ENCODE results near the gene RAF1.

The RAF1 gene

DNA sequence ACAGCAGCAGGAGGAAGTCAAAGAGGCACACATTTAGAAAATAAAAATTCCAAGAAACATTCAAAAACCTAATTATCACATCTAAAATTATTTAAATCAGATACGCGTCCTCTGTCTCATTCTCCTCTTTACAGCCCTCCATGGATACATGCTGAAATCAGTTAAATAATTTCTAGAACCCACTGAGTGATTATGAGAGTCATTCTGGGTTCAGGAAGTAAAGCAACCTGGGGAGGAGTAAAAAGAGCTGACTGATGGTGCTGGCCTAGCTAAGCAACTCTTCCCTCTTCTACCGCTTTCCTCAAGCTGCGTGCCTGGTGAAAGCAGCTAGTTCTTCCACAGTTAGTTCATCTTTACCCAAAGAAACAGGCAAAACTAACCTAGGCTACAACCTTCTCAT is 48.7 kb downstream of the RAF1 start:
- peaks cover 32% of the 10 kb centered on the region for H3K36me3 Mint-ChIP-seq (ENCODE audit: low read depth)
- H3K4me3 Mint-ChIP-seq = no peak overlapping the region
- DNase-seq (ENCODE audit: low spot score) = no peak
- H3K9me3 Mint-ChIP-seq = no peaks in the 10 kb centered on the region
- peak overlapping the region; percentile 15 for H3K27ac Mint-ChIP-seq
- peaks cover 31% of the 10 kb centered on the region for H3K4me1 Mint-ChIP-seq (ENCODE audit: low read depth)
- no peaks in the 10 kb centered on the region for H3K27me3 Mint-ChIP-seq (ENCODE audit: low read depth)

DNA sequence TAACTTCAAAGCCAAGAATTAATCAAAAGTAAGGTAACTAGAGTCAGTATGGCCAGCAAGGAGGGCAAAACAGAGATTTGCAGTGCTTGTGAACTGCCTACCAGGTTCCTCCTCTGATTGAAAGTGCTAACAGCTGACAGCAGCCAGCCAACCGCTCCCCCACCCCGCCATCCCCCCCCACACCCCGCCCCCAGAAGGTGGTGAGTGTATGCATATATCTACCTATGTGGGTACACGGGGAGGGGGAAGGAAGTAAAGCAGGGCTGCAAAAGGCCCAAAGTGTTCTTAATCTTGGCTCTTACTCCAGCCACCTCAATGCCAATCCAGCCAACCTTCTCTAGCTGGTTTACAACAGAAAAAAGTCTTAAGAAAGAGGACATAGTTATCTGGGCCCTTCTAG is 50.7 kb downstream of the RAF1 start:
- H3K36me3 Mint-ChIP-seq (ENCODE audit: low read depth) = peaks cover 43% of the 10 kb centered on the region
- no peak for DNase-seq (ENCODE audit: low spot score)
- H3K4me3 Mint-ChIP-seq = no peak overlapping the region
- H3K27ac Mint-ChIP-seq = no peak overlapping the region
- no peaks in the 10 kb centered on the region for H3K9me3 Mint-ChIP-seq
- H3K4me1 Mint-ChIP-seq (ENCODE audit: low read depth) = peaks cover 31% of the 10 kb centered on the region
- no peaks in the 10 kb centered on the region for H3K27me3 Mint-ChIP-seq (ENCODE audit: low read depth)

DNA sequence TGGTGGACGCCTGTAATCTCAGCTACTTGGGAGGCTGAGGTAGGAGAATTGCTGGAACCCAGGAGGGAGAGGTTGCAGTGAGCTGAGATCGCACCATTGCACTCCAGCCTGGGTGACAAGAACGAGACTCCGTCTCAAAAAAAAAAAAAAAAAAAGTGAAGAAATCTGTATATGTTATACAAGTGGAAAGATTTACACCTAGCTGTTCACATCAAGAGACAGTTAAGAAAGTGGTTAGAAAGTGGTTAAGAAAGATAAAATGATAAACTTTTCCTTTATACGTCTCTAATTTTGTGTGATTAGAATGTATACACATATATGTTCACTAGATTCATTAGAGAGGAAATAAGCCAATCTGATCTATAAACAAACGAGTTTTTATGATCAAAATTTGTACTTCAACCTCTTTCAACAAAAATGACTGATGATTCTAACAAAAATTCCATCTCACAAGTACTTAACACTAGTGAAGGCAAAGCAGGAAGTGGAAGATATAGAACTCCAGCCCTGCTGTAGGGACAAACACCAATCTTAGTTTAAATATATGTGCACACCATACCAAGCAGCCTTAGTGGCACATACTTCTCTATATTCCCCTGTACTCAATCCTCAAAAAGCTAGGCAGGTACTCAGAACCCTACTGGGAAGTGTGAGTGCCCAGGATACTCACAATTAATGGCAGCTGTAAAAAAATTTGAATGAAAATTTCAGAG is 51.2 kb downstream of the RAF1 start:
- peaks cover 42% of the 10 kb centered on the region for H3K36me3 Mint-ChIP-seq (ENCODE audit: low read depth)
- peak overlapping the region; percentile 53 for H3K27ac Mint-ChIP-seq
- no peaks in the 10 kb centered on the region for H3K9me3 Mint-ChIP-seq
- no peaks in the 10 kb centered on the region for H3K27me3 Mint-ChIP-seq (ENCODE audit: low read depth)
- DNase-seq (ENCODE audit: low spot score) = no peak
- peaks cover 31% of the 10 kb centered on the region for H3K4me1 Mint-ChIP-seq (ENCODE audit: low read depth)
- no peak overlapping the region for H3K4me3 Mint-ChIP-seq

DNA sequence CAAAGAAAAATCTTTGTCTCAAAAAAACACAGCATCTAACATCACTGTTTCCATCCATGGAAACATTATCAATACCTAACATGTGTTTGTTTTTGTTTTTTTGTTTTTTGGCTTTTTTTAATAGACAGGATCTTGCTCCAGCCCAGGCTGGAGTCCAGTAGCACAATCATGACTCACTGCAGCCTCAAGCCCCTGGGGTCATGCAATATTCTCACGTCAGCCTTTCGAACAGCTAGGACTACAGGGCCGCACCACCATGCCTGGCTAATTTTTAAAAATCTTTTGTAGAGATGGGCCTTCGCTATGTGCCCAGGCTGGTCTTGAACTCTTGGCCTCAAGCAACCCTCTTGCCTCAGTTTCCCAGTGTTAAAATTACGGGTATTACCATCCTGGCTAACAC is 52.8 kb downstream of the RAF1 start:
- Mint-ChIP-seq H3K27me3 (ENCODE audit: low read depth) (no peaks in the 10 kb centered on the region), H3K4me1 (ENCODE audit: low read depth) (peaks cover 29% of the 10 kb centered on the region), H3K36me3 (ENCODE audit: low read depth) (peaks cover 45% of the 10 kb centered on the region), H3K9me3 (no peaks in the 10 kb centered on the region), H3K27ac (no peak overlapping the region), H3K4me3 (no peak overlapping the region)
- DNase-seq (ENCODE audit: low spot score) = no peak

DNA sequence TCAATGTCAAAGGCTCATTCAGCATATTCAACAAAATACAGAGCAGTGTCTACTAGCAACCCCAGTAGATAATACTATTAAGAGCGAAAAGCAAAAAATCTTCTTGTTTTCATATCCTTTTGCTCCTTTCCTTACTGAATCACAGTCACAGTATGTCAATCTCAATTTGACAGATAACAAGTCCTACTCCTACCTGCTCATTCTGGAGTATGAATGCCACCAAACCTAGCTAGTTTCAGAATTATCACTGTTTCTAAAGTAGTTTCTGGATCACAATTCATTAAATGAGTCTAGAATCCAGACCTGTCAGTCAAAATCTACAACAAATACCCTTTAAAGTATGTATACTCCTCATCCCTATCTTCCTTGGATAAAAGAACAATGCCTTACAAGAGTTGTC is 55.5 kb downstream of the RAF1 start:
- no peak overlapping the region for H3K4me3 Mint-ChIP-seq
- peaks cover 16% of the 10 kb centered on the region for H3K4me1 Mint-ChIP-seq (ENCODE audit: low read depth)
- no peaks in the 10 kb centered on the region for H3K27me3 Mint-ChIP-seq (ENCODE audit: low read depth)
- DNase-seq (ENCODE audit: low spot score) = no peak
- no peak overlapping the region for H3K27ac Mint-ChIP-seq
- H3K9me3 Mint-ChIP-seq = no peaks in the 10 kb centered on the region
- H3K36me3 Mint-ChIP-seq (ENCODE audit: low read depth) = peaks cover 39% of the 10 kb centered on the region

DNA sequence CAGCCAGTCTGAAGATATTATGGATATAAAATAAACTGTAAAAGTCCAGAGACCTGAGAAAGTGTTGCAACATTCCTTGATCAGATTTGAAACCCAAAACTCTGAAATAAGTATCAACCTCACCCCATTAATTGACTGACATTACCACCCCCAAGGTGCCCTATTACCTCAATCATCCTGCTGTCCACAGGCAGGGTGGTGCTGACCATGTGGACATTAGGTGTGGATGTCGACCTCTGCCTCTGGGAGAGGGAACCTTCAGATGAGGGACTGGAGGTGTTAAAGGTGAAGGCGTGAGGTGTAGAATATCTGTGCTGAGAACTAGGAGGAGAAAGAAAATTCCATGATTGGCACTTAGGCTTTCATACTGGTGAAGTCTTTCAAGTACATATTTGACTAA is 59.9 kb downstream of the RAF1 start:
- H3K36me3 Mint-ChIP-seq (ENCODE audit: low read depth) = peaks cover 46% of the 10 kb centered on the region
- H3K4me3 Mint-ChIP-seq = no peak overlapping the region
- H3K27ac Mint-ChIP-seq = no peak overlapping the region
- peaks cover 3% of the 10 kb centered on the region for H3K4me1 Mint-ChIP-seq (ENCODE audit: low read depth)
- DNase-seq (ENCODE audit: low spot score) = no peak
- H3K27me3 Mint-ChIP-seq (ENCODE audit: low read depth) = no peaks in the 10 kb centered on the region
- no peaks in the 10 kb centered on the region for H3K9me3 Mint-ChIP-seq

DNA sequence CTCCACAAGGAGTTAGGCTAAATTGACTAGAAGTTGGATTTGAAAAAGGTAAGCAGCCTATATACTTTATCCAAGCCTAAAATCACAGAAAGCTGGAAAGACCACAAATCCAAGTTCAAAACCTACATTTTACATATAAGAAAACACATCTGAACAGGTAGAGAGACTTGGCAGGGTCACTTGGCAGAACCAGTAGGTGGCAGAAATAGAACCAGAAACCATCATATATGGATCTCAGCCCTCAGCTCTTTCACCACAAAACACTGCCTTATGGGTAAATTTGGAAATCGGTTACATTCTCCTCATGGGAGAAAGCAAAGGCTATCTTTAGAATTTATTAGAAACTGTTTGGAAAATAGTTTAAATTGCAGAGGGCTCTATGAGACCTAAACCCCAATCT is 62.8 kb downstream of the RAF1 start:
- Mint-ChIP-seq H3K27ac (no peak overlapping the region), H3K4me3 (no peak overlapping the region), H3K27me3 (ENCODE audit: low read depth) (no peaks in the 10 kb centered on the region), H3K36me3 (ENCODE audit: low read depth) (peaks cover 43% of the 10 kb centered on the region), H3K9me3 (no peaks in the 10 kb centered on the region), H3K4me1 (ENCODE audit: low read depth) (no peaks in the 10 kb centered on the region)
- no peak for DNase-seq (ENCODE audit: low spot score)

DNA sequence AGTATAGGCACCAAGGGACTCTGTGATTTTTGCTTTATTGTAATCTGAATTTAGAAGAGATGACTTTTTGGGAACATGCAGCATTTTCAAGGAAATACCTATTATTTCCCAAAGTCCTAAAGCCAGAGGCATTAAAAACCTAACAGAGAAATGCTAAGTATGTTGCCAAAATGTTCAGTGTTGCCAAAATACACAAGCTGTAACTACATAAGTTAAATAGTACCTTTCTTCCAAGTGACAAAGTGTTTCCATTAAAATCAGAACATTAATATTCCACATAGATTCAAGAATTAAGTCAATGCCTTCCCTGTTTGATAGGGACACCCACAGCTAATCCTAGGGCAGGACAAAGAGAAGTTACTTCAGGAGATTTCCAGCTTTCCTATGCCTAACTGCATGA is 65.0 kb downstream of the RAF1 start:
- Mint-ChIP-seq H3K4me1 (ENCODE audit: low read depth) (no peaks in the 10 kb centered on the region), H3K36me3 (ENCODE audit: low read depth) (peaks cover 48% of the 10 kb centered on the region), H3K4me3 (no peak overlapping the region), H3K27ac (no peak overlapping the region), H3K27me3 (ENCODE audit: low read depth) (no peaks in the 10 kb centered on the region), H3K9me3 (no peaks in the 10 kb centered on the region)
- no peak for DNase-seq (ENCODE audit: low spot score)

DNA sequence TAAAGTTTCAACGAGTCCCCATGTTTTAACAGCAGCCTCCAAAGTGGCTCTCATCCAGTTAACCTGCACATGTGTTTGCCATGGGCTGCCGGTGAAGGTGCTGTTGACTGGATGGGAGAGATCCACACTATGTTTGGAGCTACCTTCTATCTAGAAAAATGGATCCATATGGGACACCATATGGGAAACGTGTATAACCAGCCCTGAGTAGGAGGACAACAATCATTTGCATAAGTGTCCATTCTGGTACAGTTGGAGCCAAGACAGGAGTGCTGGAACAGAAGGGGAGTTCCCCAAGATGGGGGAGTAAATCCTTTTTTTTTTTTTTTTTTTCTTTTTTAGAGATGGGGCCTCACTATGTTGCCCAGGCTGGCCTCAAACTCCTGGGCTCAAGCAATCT is 70.4 kb downstream of the RAF1 start:
- Mint-ChIP-seq H3K27ac (no peak overlapping the region), H3K27me3 (ENCODE audit: low read depth) (no peaks in the 10 kb centered on the region), H3K36me3 (ENCODE audit: low read depth) (peaks cover 46% of the 10 kb centered on the region), H3K4me3 (no peak overlapping the region), H3K4me1 (ENCODE audit: low read depth) (no peaks in the 10 kb centered on the region), H3K9me3 (no peaks in the 10 kb centered on the region)
- DNase-seq (ENCODE audit: low spot score) = no peak

DNA sequence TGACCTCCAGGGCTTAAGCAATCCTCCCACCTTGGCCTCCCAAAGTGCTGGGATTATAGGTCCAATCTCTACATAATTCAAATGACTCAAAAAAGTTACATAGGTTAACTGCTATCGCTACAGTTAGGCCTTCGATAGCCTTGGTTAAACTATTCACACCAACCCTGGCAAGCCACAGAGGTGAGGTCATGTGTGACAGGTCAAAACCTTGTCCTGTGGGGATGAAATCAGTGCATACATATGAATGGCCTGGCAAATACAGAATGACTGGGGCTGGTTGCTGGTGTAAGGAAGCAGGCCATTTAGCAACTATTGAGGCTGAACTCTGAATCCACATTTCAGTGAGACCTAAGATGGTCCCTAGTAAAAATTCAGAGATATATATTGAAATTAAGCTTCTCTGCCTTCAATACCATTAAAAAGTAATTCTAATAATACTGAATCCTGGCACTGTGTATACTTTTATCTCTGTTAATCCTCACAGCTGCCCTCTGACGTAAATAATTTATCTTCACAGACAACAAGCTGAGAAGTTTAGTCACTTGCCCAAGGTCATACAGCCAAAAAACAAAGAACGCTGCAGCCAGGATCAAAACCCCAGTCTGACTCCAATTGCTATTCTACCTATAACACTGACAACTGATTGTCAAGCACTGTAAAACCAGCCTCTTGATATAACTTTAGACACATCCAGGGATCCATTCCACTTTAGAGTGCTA is 71.8 kb downstream of the RAF1 start:
- Mint-ChIP-seq H3K9me3 (no peaks in the 10 kb centered on the region), H3K27ac (no peak overlapping the region), H3K4me3 (no peak overlapping the region), H3K4me1 (ENCODE audit: low read depth) (no peaks in the 10 kb centered on the region), H3K27me3 (ENCODE audit: low read depth) (no peaks in the 10 kb centered on the region), H3K36me3 (ENCODE audit: low read depth) (peaks cover 44% of the 10 kb centered on the region)
- no peak for DNase-seq (ENCODE audit: low spot score)

DNA sequence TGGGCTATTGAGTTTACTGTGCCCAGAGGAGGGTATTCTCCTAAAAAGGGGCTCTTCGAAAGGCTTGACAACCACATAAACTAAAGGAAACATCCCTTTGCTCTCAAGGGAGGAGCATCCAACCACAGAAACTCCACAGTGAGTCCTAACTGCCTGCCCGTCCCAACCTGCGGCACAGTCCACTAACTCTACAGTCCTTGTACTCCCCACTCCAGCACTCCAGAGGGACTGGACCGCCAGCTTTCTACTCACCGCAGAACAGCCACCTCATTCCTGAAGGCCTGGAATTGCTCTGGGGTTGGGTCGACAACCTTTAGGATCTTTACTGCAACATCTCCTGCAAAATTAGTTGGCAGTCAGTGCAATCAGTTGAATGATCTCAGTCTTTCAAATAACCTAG is 72.5 kb downstream of the RAF1 start:
- no peak overlapping the region for H3K4me3 Mint-ChIP-seq
- H3K9me3 Mint-ChIP-seq = no peaks in the 10 kb centered on the region
- H3K36me3 Mint-ChIP-seq (ENCODE audit: low read depth) = peaks cover 43% of the 10 kb centered on the region

DNA sequence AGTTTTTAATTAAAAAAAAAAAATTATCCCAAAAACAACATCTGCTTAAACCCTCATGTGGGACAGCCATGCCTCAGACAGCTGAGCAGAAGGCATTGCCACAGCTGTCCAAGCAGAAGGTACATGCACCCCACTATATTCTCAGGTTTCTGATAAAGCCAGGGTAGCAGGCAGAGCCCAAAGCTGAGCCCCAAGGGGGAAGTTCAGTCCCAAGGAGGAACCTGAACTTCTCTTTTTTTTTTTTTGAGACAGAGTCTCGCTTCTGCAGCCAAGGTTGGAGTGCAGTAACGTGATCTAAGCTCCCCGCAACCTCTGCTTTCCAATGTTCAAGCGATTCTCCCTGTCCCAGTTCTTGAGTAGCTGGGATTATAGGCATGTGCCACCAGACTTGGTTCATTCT is 73.8 kb downstream of the RAF1 start:
- Mint-ChIP-seq H3K27ac (no peak overlapping the region), H3K4me3 (no peak overlapping the region), H3K4me1 (ENCODE audit: low read depth) (no peaks in the 10 kb centered on the region), H3K36me3 (ENCODE audit: low read depth) (peaks cover 48% of the 10 kb centered on the region), H3K27me3 (ENCODE audit: low read depth) (no peaks in the 10 kb centered on the region), H3K9me3 (no peaks in the 10 kb centered on the region)
- DNase-seq (ENCODE audit: low spot score) = no peak

More for the DNA sequence above, 72.5 kb downstream of the RAF1 start:
- Mint-ChIP-seq H3K4me1 (ENCODE audit: low read depth) (no peaks in the 10 kb centered on the region), H3K27ac (no peak overlapping the region), H3K27me3 (ENCODE audit: low read depth) (no peaks in the 10 kb centered on the region)
- DNase-seq (ENCODE audit: low spot score) = no peak

DNA sequence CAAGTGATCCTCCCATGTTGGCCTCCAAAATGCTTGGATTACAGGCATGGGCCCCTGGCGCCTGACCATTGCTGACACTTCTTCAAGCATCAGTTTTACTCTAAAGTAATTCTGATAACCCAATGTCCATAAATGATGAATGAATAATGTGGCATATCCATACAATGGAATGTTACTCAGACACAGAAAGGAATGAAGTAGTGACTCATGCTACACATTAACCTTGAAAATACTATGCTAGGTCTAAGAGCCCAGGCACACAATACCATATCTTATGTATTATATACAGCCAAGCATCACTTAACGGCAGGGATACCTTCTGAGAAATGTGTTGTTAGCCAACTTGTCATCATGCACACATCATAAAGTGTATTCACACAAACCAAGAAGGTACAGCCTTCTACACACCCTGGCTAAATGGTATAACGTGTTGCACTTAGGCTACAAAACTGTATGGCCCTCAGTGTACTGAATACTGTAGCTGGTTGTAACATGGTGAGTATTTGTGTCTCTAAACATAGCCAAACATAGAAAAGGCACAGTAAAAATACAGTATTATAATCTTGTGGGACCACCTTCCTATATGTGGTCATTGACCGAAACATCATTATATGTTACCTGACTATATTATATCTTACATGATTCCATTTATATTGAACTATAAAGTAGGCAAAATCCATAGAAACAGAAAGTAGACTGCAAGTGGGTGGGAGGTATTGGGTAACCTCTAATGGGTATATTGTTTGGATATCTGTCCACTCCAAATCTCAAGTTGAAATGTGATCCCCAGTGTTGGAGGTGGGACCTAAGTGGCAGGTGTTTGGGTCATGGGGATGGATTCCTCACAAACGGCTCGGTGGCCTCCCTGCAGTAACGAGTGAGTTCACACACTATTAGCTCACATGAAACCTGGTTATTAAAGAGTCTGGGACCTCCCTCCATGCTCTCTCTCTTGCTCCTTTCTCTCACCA is 75.6 kb downstream of the RAF1 start:
- Mint-ChIP-seq H3K27ac (no peak overlapping the region), H3K27me3 (ENCODE audit: low read depth) (no peaks in the 10 kb centered on the region), H3K9me3 (no peaks in the 10 kb centered on the region), H3K36me3 (ENCODE audit: low read depth) (peaks cover 54% of the 10 kb centered on the region), H3K4me1 (ENCODE audit: low read depth) (no peaks in the 10 kb centered on the region), H3K4me3 (no peak overlapping the region)
- DNase-seq (ENCODE audit: low spot score) = no peak

DNA sequence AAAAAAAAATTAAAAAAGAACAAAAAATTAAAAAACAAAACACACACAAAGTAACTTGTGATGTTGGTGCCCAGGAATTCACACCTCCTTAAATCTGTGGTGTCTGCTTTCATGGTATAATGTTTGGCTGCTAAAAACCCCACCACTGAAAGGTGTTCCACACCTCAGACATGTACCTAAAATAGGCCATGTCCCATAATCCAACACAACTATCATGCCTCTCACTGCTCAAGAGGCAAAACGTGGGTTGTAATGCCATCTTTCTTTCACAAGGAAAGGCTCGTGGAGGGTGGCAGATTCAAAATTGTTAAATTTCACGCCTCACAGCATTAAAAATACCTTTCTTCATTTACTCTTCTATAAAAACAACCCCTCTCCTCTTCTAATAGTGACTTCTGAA is 77.5 kb downstream of the RAF1 start:
- Mint-ChIP-seq H3K4me1 (ENCODE audit: low read depth) (no peaks in the 10 kb centered on the region), H3K27ac (no peak overlapping the region), H3K36me3 (ENCODE audit: low read depth) (peaks cover 55% of the 10 kb centered on the region), H3K4me3 (no peak overlapping the region), H3K27me3 (ENCODE audit: low read depth) (no peaks in the 10 kb centered on the region), H3K9me3 (no peaks in the 10 kb centered on the region)
- DNase-seq (ENCODE audit: low spot score) = no peak

Data from T-helper 2 cell treated with Interferon-gamma antibody and Interleukin-4, amounts not matched to agents 5 μg/mL and 100 μg/mL, for 36 hours (primary cell).